Measurements from ENCODE around the gene NCK2. TPM values are rescaled to one million over a fixed set of nuclear protein-coding genes. Genes with fewer than 3 reads are reported as not detected.

NCK2 gene
- total and polyA plus RNA-seq, 10 of the 15 experiments (the other 5 are each of a cell fraction or from before 2014, with no cell fraction given) = 1.2 to 30.9 (median 14.1) TPM

- ChIA-PET POLR2A (interaction anchor here (1.2 to 1.3 kb wide), 2 partner anchors 73 to 96 kb away, joined by 3 read pairs; no protein-coding TSS in a partner anchor), CTCF (interaction anchor here (1.2 to 1.6 kb wide), 6 partner anchors 8 to 88 kb away, joined by 3 to 5 read pairs (median 4); no protein-coding TSS in a partner anchor), RAD21 (ENCODE audit: unreplicated experiment) (interaction anchor here (0.9 to 2.6 kb wide), 5 partner anchors 53 to 129 kb away, joined by 3 to 16 read pairs (median 8); no protein-coding TSS in a partner anchor), SMC1A (ENCODE audit: uncharacterized antibody, unreplicated experiment) (interaction anchor here (1.0 to 2.9 kb wide), 10 partner anchors 9 to 121 kb away, joined by 3 to 16 read pairs (median 8); no protein-coding TSS in a partner anchor)
- Histone ChIP-seq H4K20me1 (ENCODE audit: control insufficient read depth, insufficient read depth) (no peaks in the 10 kb centered on the region), H3K4me2 (ENCODE audit: control insufficient read depth, insufficient read depth) (no peak overlapping the region), H3K36me3 (ENCODE audit: control insufficient read depth in 2 of 2, insufficient read depth in 2 of 2, low read length in 1 of 2) (peaks cover 0 to 5% of the 10 kb centered on the region in 2 experiments), H3K4me1 (ENCODE audit: control insufficient read depth, insufficient read depth, low read length) (peaks cover 27% of the 10 kb centered on the region), H3K27me3 (replicated peaks in 1 of 2; ENCODE audit: control insufficient read depth in 2 of 2, insufficient read depth in 2 of 2, low read length in 1 of 2) (no peaks in the 10 kb centered on the region), H3K9ac (ENCODE audit: control insufficient read depth, insufficient read depth, low read length) (no peak overlapping the region), H3K27ac (ENCODE audit: control insufficient read depth, insufficient read depth) (no peak overlapping the region), H3K79me2 (ENCODE audit: control insufficient read depth, insufficient read depth, low read length) (peaks cover 13% of the 10 kb centered on the region), H2AFZ (ENCODE audit: control insufficient read depth, low read depth, low read length) (no peak overlapping the region), H3K4me3 (no peak overlapping the region), H3K9me3 (replicated peaks; ENCODE audit: control insufficient read depth, insufficient read depth, low read length) (peaks cover 8% of the 10 kb centered on the region; the same call in 2 of the 3 replicates)
- in situ Hi-C loops (cut with MboI) = no loop called here
- TF ChIP-seq SKIL (IDR thresholded peaks at IDR 0.05; ENCODE audit: low read depth, poor library complexity, severe bottlenecking) = no peak
- TF ChIP-seq HDAC2 (IDR thresholded peaks at IDR 0.05) = no peak
- TF ChIP-seq CUX1 (IDR thresholded peaks at IDR 0.05; ENCODE audit: insufficient replicate concordance, low read depth, low read length) = no peak
- TF ChIP-seq NFYB (IDR thresholded peaks at IDR 0.05; ENCODE audit: insufficient read depth, low read depth, low read length) = no peak
- TF ChIP-seq ZNF384 (IDR thresholded peaks at IDR 0.05; ENCODE audit: borderline replicate concordance, low read depth, low read length) = no peak
- no peak for TF ChIP-seq CHD2 (IDR thresholded peaks at IDR 0.05; ENCODE audit: borderline replicate concordance, low read depth, low read length)
- intact Hi-C loops (cut with micrococcal nuclease; ENCODE audit: unreplicated experiment) = no loop called here
- ATAC-seq (no peak), FAIRE-seq (no peak), DNase-seq (ENCODE audit: low read depth, low spot score) (no peak)
- BruUV-seq (replicated peaks) = no TSS peak
- 85% methylated on average over 7 of the region's 7 CpGs for WGBS (ENCODE audit: insufficient coverage, insufficient replicate concordance, low lambda C conversion rate, missing lambda C conversion rate)
These were observed 130.5 kb downstream of the NCK2 start for GRCh38 chr2:105875241-105875640.

All from GM12878 (cell line).